ENCODE results near the gene LTO1. TPM values are rescaled to one million over a fixed set of nuclear protein-coding genes. Genes with fewer than 3 reads are reported as not detected.

Gene LTO1
- polyA plus RNA-seq, 1 of the 3 experiments (the other 2 are of a cell fraction): 30.8 TPM

- H3K79me2 ChIP-seq (ENCODE audit: insufficient read depth): no peaks in the 10 kb centered on the region
- H3K36me3 ChIP-seq (replicated peaks in 1 of 2; ENCODE audit: control insufficient read depth in 1 of 2, insufficient read depth in 2 of 2, low read length in 1 of 2): peaks cover 8 to 17% of the 10 kb centered on the region in 2 experiments
- no peak for TF ChIP-seq FOXM1 (IDR thresholded peaks at IDR 0.05; ENCODE audit: low read depth)
- ChIA-PET CTCF (interaction anchor here (1.3 to 8.9 kb wide), 5 partner anchors 8 to 557 kb away, joined by 3 to 84 read pairs (median 33); no protein-coding TSS in a partner anchor), POLR2A (no interaction called here)
- H3F3A ChIP-seq (replicated peaks; ENCODE audit: insufficient read depth): peaks cover 33% of the 10 kb centered on the region
- H3K9ac ChIP-seq: no peak overlapping the region
- no peak overlapping the region for H3K4me3 ChIP-seq (ENCODE audit: low read depth in 2 of 2, low read length in 1 of 2)
- H3K4me1 ChIP-seq (ENCODE audit: control insufficient read depth in 1 of 2, insufficient read depth in 2 of 2, low read depth in 1 of 2, low read length in 1 of 2): no peaks in the 10 kb centered on the region; a peak in 2 of 4 replicates
- DNase-seq: peak; percentile 38
- peaks cover 28% of the 10 kb centered on the region for H4K20me1 ChIP-seq (ENCODE audit: insufficient read depth)
- no peaks in the 10 kb centered on the region for H3K9me3 ChIP-seq
- no peaks in the 10 kb centered on the region for H3K27me3 ChIP-seq (ENCODE audit: insufficient read depth)
- no peak overlapping the region for H3K4me2 ChIP-seq
- no peak overlapping the region for H3K27ac ChIP-seq (ENCODE audit: low read depth in 2 of 2, low read length in 1 of 2)
- H3K9me2 ChIP-seq: no peaks in the 10 kb centered on the region
- no peak overlapping the region for H2AFZ ChIP-seq (ENCODE audit: low read depth)
- 90% methylated on average over 9 of the region's 27 CpGs for WGBS (ENCODE audit: low lambda C conversion rate)
Observed at GRCh38 chr11:69657911-69658625, 17.1 kb downstream of the LTO1 start.

DNA sequence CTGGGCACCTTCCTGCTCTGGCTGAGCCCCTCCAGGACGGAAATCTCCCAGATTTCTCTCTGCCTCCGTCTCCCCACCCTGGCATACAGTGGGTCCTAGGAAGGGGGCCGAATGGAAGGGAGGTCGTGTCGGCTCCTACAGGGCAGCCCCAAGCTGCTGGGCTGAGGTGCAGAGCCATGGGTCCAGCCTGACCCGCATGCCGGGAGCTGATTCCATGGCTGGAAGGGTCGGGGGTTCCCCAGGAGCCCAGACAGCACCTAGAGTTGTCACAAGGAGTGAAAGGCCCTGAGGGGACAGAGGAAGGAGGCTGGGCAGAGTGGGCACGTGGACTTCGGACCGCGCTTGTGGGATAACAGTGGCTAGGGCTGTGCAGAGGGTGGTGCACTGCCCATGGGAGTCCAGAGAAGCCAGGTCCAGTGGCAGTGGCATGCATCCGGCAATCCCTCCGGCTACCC is 17.7 kb downstream of the LTO1 start:
- Histone ChIP-seq H3K4me2 (no peak overlapping the region), H3K4me1 (ENCODE audit: control insufficient read depth in 1 of 2, insufficient read depth in 2 of 2, low read depth in 1 of 2, low read length in 1 of 2) (peaks cover 0 to 6% of the 10 kb centered on the region in 2 experiments; a peak in 2 of 4 replicates), H3K9me3 (no peaks in the 10 kb centered on the region), H3K9me2 (no peaks in the 10 kb centered on the region), H3F3A (replicated peaks; ENCODE audit: insufficient read depth) (peaks cover 38% of the 10 kb centered on the region), H3K4me3 (ENCODE audit: low read depth in 2 of 2, low read length in 1 of 2) (no peak overlapping the region), H3K9ac (no peak overlapping the region), H3K27me3 (ENCODE audit: insufficient read depth) (no peaks in the 10 kb centered on the region), H3K79me2 (ENCODE audit: insufficient read depth) (no peaks in the 10 kb centered on the region), H2AFZ (ENCODE audit: low read depth) (no peak overlapping the region), H4K20me1 (ENCODE audit: insufficient read depth) (peaks cover 34% of the 10 kb centered on the region), H3K27ac (ENCODE audit: low read depth in 2 of 2, low read length in 1 of 2) (no peak overlapping the region), H3K36me3 (replicated peaks in 1 of 2; ENCODE audit: control insufficient read depth in 1 of 2, insufficient read depth in 2 of 2, low read length in 1 of 2) (peaks cover 14 to 23% of the 10 kb centered on the region in 2 experiments)
- peak; percentile 37 for DNase-seq
- WGBS (ENCODE audit: low lambda C conversion rate): 85% methylated on average over 5 of the region's 14 CpGs
- CTCF ChIA-PET: interaction anchor here (2.9 to 8.9 kb wide), 4 partner anchors 12 to 556 kb away, joined by 30 to 84 read pairs (median 56); no protein-coding TSS in a partner anchor
- no peak for TF ChIP-seq MXI1 (IDR thresholded peaks at IDR 0.05; ENCODE audit: low read depth, low read length)
- TF ChIP-seq, protein P1, sequence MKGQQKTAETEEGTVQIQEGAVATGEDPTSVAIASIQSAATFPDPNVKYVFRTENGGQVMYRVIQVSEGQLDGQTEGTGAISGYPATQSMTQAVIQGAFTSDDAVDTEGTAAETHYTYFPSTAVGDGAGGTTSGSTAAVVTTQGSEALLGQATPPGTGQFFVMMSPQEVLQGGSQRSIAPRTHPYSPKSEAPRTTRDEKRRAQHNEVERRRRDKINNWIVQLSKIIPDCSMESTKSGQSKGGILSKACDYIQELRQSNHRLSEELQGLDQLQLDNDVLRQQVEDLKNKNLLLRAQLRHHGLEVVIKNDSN (IDR thresholded peaks at IDR 0.05; ENCODE audit: borderline replicate concordance, low read depth): no peak
- no peak for TF ChIP-seq TCF12 (IDR thresholded peaks at IDR 0.05)
- no peak for TF ChIP-seq MAX (IDR thresholded peaks at IDR 0.05; ENCODE audit: low read depth)
- no peak for TF ChIP-seq GATA2 (CRISPR knock-in tag; IDR thresholded peaks at IDR 0.05)
- no peak for TF ChIP-seq NRF1 (IDR thresholded peaks at IDR 0.05; ENCODE audit: low read depth, low read length)
- no peak for TF ChIP-seq POLR2AphosphoS5 (IDR thresholded peaks at IDR 0.05; ENCODE audit: low read depth, low read length)
- TF ChIP-seq, protein P2, sequence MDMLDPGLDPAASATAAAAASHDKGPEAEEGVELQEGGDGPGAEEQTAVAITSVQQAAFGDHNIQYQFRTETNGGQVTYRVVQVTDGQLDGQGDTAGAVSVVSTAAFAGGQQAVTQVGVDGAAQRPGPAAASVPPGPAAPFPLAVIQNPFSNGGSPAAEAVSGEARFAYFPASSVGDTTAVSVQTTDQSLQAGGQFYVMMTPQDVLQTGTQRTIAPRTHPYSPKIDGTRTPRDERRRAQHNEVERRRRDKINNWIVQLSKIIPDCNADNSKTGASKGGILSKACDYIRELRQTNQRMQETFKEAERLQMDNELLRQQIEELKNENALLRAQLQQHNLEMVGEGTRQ (IDR thresholded peaks at IDR 0.05; ENCODE audit: borderline replicate concordance, low read depth, low read length): no peak
- TF ChIP-seq, protein P3, sequence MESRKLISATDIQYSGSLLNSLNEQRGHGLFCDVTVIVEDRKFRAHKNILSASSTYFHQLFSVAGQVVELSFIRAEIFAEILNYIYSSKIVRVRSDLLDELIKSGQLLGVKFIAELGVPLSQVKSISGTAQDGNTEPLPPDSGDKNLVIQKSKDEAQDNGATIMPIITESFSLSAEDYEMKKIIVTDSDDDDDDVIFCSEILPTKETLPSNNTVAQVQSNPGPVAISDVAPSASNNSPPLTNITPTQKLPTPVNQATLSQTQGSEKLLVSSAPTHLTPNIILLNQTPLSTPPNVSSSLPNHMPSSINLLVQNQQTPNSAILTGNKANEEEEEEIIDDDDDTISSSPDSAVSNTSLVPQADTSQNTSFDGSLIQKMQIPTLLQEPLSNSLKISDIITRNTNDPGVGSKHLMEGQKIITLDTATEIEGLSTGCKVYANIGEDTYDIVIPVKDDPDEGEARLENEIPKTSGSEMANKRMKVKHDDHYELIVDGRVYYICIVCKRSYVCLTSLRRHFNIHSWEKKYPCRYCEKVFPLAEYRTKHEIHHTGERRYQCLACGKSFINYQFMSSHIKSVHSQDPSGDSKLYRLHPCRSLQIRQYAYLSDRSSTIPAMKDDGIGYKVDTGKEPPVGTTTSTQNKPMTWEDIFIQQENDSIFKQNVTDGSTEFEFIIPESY (IDR thresholded peaks at IDR 0.05; ENCODE audit: borderline replicate concordance, low read depth): no peak
- no peak for TF ChIP-seq EP300 (IDR thresholded peaks at IDR 0.05; ENCODE audit: borderline replicate concordance in 1 of 2, low read depth in 1 of 2, low read length in 1 of 2)
- TF ChIP-seq CHD2 (IDR thresholded peaks at IDR 0.05; ENCODE audit: low read length, partially characterized antibody): no peak
- POLR2A ChIA-PET: interaction anchor here (1.8 kb wide), 1 partner anchor 14 kb away, joined by 9 read pairs; no protein-coding TSS in a partner anchor
